HG03469 (cell line): ENCODE measurements around the gene INTS6L.
"Not testable (repeated sequence)": the region's sequence is repeated elsewhere in the genome, so short reads cannot be mapped to it uniquely, and the experiment has no call there.

Experiments used
- ATAC-seq: cut with Tn5 transposase; IDR thresholded peaks from one replicate; pipeline ENCODE4 v1.9.1; 2021; ENCODE audit warnings: mild to moderate bottlenecking, moderate library complexity, moderate number of reproducible peaks; ENCODE audit not compliant: unreplicated experiment

Gene INTS6L

GRCh38 chrX:135522878-135523693 lies 2.6 kb downstream of the INTS6L start:
- no peak for ATAC-seq

- no peak for ATAC-seq
These were observed 7.8 kb downstream of the INTS6L start for GRCh38 chrX:135528254-135528653.

DNA sequence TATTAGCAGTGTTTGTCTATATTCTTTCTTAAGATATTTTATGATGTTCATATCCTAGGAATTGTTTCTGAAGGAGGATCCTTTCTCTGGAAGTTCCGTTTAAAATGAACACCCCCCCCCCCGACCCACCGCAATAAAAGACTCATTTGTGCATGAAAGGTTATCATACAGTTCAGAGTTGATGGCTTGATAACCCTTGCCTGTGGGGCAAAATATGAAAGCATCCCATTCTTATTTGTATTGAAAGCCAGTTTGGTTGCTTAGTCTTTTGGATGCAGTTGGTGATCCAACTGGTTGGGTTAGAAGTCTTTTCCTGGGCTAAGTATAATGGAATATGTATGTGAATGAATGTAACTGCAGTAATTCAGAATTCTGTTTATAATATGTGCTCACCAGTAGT lies 8.3 kb downstream of the INTS6L start:
- ATAC-seq: no peak

- no peak for ATAC-seq
These were observed 9.6 kb downstream of the INTS6L start for GRCh38 chrX:135530097-135530496.

- no peak for ATAC-seq
These were observed 11.4 kb downstream of the INTS6L start for GRCh38 chrX:135531813-135532212.

DNA sequence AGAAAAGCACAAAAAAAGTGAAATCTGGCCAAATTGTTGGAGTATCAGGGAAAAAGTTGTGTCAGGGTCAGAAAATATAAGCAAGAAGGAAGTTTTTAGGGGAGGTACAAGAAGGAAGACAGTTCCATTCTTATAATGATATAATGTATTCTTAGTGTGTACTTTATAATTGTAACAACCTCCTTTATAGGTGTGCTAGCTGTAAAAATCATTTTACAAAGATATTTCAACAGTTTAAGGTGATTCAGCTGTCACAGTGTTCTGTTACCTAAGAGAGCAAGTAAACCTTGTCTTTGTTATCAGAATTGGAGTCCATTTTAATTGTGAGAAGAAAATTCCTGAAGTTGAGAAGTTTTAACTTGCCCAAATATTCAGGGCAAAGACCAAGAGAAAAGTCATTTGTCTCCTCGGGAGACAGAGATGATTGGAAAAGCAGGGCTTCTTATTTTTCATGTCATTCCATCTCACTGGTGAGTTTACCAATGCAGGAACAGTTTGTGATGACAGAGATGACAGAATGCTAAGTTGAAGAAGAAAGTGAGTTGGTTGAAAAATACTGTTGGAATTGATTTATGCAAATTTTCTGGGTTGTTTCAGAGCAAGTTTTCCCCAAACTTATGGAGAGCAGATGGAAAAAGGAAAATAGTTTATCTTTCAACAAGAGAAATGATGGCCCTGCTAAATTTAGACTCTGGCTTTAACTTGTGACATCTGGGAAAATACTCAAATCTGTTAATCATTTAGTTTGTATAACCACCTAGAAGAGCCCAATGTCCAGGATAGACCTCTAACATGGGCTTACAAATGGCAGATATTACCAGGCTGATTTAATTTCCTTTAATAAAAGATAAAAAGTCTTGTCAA lies 14.8 kb downstream of the INTS6L start:
- no peak for ATAC-seq

DNA sequence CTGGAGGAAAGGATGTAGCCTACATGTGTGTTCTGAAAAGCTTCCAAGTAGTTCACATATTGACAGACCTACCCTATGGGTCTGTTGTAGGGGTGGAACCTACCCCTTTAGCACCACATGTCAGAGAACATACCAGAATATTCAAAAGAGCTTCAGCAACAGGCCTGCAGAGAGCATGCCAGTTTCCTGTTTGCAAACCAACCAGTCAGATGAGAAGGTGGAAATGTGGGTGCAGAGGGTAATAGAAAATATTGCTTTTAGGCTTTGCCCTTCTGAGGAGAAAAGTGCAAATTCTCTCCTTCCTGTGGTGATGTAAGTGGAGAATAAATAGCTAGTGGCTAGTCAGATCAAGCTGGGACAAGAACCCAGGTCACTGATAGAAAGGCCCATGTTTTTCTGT lies 16.4 kb downstream of the INTS6L start:
- ATAC-seq: no peak

DNA sequence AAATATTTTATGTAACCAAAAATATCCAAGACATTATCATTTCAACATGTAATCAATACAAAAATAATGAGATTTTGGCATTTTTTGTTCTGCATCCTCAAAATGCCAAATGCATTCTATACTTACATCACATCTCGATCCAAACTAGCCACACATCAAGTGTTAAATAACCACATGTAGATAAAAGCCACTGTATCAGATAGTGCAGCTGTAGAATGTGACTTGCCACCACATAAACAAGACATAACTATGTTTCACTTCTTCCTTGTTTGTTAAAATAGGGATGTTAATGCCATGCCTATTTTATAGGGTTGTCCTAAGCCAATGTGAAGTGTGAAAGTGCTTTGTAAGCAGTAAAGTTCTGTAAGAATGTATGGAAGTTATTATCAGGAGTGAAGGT lies 20.9 kb downstream of the INTS6L start:
- ATAC-seq: no peak

DNA sequence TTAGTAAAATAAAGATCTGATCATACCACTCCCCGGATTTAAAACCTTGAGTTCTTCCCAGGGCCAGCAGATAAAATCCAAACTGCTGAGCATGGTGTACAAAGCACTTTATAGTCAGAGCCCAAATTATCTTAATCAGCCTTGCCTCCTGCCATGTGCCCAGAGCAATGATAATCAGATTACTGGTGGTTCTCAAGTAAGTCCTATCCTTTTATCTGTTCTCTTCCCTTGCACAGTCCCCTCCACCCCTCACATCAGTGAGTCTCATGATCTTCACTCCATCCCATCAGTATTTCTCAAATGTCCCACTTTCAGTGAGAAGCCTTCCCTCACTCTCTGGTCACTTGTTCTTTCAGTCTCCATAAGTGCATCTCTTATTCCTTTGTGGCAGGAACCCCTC lies 22.7 kb downstream of the INTS6L start:
- ATAC-seq: no peak

- ATAC-seq: no peak
These were observed 23.5 kb downstream of the INTS6L start for GRCh38 chrX:135543924-135544323.

GRCh38 chrX:135544338-135544948 lies 24.0 kb downstream of the INTS6L start:
- no peak for ATAC-seq

DNA sequence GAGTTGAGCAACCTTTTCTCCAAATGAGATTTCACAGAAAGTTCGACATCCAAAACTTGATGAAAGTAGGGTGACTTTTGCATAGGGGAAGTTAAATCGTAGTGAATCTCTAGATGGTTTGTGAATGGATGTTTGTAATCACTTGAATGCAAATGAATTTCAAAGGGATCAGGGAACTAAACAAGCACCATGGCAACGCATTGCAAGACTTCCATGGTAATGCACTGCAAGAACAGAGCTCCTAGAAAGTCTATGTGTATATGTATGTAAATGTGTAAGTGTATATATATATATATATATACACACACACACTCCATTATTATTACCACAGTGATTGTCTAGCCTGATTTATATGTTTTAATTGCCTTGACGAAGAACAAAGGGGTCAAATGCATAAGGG lies 27.3 kb downstream of the INTS6L start:
- no peak for ATAC-seq

DNA sequence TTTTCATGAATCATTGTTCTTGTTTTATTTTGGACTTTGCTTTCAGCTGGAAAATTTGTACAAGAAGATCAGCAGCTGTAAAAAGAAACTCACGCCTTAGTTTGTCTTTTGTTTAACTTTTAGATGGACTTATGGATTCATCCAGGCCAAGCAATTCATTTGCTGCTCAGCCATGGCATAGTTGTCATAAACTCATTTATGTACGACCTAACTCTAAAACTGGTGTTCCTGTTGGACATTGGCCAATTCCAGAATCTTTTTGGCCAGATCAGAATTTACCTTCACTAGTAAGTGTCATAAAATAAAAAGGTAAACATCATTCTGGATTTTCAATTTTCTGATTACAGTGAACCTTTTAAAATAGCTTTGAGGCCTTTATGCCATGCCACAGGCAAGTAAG lies 29.1 kb downstream of the INTS6L start:
- no peak for ATAC-seq

DNA sequence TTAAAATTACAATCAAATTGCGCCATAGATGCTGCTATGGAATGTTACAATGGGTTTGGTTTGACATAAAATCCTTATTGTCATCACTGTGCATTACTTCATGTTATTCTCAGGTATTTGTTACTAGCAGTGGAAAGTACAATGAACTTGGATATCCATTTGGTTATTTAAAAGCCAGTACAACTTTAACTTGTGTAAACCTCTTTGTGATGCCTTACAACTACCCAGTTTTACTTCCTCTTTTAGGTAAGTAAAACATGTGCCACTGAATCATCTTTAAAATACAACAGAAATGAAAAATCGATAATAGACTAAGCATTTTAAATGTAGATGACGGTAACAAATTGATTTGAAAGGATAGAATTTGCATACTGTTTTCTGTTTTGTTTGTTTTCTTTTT lies 35.6 kb downstream of the INTS6L start:
- peak; percentile 48 for ATAC-seq

GRCh38 chrX:135557344-135557743 lies 36.9 kb downstream of the INTS6L start:
- ATAC-seq: no peak

GRCh38 chrX:135572436-135572835 lies 52.0 kb downstream of the INTS6L start:
- ATAC-seq: no peak

DNA sequence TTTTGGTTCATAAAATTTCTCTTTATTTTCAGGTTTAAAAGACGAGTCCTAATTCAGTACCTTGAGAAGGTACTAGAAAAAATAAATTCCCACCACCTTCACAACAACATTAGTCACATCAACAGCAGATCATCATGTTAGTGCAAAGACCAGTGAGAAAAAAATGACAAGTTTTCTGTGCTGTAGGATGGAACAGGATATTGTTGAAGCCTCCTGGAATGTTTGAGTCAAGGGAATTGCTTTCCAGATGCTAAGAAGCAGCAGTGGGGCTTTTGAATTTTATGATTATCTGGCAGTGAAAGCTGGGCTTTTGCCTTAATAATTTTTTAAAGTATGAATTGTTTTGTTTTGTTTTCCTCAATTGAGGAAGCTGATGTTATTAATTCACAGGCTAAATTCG lies 61.0 kb downstream of the INTS6L start:
- ATAC-seq: no peak

DNA sequence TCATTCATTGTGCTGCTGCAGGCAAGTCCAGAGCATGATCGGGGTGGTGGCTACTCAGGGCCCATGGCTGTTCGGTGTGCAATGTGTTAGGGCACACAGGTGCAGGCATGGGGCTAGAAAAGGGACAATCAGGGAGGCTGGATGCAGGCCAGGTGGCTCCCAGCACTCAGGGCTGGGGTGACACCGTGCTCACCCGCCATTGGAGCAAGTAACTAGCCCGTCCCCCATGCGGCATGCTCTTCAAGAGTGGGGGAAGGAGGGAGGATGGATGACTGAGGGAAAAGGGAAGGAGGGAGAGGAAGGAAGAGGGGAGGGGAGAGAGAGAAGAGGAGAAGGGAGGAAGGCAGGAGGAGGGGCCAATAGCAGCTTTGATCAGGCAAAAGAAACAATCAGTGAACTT lies 64.7 kb downstream of the INTS6L start:
- ATAC-seq: no peak

DNA sequence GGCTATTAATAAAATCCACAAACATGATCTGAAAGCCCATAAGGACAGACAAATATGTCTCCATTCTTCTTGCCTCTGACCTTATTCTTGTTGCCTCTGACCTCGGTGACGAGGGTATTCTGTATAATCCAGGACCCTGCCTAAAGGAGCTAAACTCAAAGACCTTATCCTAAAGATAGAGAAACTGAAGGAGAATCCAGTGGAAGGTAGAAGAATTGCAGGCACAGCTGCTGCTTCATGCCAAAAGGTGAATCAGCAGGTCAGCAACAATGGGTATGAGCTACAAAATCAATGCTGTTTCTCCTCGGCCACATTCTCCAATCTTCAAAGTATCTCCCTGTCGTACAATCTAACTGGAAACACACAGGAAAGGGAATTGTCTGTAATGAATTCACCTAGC lies 71.4 kb downstream of the INTS6L start:
- no peak for ATAC-seq

DNA sequence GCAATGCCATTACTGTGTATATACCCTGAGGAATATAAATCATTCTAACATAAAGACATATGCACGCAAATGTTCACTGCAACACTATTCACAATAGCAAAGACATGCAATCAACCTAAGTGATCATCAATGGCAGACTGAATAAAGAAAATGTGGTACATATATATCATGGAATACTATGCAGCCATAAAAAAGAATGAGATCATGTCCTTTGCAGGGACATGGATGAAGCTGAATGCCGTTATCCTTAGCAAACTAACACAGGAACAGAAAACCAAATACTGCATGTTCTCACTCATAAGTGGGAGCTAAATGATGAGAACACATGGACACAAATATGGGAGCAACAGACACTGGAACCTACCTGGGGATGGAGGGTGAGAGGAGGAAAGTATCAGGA lies 73.6 kb downstream of the INTS6L start:
- ATAC-seq: not testable (repeated sequence)

DNA sequence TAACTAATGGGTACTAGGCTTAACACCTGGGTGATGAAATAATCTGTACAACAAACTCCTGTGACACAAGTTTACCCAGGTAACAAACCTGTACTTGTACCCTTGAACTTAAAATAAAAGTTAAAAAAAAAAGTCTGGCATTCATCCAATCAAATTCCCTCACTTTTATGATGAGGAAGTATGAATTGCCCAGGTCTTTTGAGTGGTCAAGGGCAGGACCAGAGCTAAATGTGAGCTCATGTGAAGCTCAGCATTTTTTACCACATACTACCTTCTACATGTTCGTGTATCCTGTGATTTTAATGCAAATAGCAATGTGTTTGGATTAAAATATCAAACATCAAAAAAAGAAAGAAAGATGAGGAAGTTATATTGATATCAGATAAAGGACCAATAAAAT lies 74.0 kb downstream of the INTS6L start:
- not testable (repeated sequence) for ATAC-seq

DNA sequence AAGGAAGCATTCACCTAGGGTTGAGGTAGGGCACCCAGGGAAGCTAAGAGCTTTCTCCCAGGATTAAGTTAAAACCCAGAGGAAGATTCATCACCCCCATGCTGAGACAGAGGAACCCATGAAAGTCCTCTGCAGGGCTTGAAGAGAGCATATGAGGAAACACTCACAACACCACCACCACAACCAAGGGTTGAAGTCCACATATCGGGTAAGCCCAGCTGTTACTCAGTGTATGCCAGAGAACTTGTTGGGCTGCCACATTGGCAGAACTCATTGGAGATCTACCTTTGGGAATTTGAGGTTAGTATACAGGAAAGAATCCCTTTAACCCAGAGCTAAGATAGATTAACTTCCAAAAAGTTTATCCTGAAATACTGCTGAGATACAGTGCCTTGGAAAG lies 75.1 kb downstream of the INTS6L start:
- no peak for ATAC-seq
